Amniotic stem cell (primary cell): ENCODE results near the gene MTNR1B.

Experiments
- DNase-seq: peaks from one replicate; lab custom pipeline; 2025; lab: John Stamatoyannopoulos, UW

Gene MTNR1B

GRCh38 chr11:92969634-92970347 lies at the start of gene MTNR1B:
Gene MTNR1B, plus strand, starts transcription at chr11:92969651. Its CDS starts 75 bp downstream, at chr11:92969726.
- no peak for DNase-seq

- DNase-seq, result no peak
Observed at GRCh38 chr11:92920331-92920730, 49.1 kb upstream of the MTNR1B start.

- no peak for DNase-seq
Observed at GRCh38 chr11:92922731-92923130, 46.7 kb upstream of the MTNR1B start.

GRCh38 chr11:92929246-92929645 lies 40.2 kb upstream of the MTNR1B start:
- no peak for DNase-seq

GRCh38 chr11:92929653-92930052 lies 39.8 kb upstream of the MTNR1B start:
- no peak for DNase-seq

GRCh38 chr11:92931746-92932422 lies 37.6 kb upstream of the MTNR1B start:
- DNase-seq, result no peak

- DNase-seq, result no peak
Observed at GRCh38 chr11:92939305-92939704, 30.1 kb upstream of the MTNR1B start.

GRCh38 chr11:92941676-92942571 lies 27.5 kb upstream of the MTNR1B start:
- no peak for DNase-seq

- no peak for DNase-seq
Observed at GRCh38 chr11:92946707-92947106, 22.7 kb upstream of the MTNR1B start.

- DNase-seq, result no peak
Observed at GRCh38 chr11:92948116-92948515, 21.3 kb upstream of the MTNR1B start.

- DNase-seq, result no peak
Observed at GRCh38 chr11:92954003-92954402, 15.4 kb upstream of the MTNR1B start.

GRCh38 chr11:92955860-92956259 lies 13.6 kb upstream of the MTNR1B start:
- DNase-seq, result no peak

GRCh38 chr11:92960886-92961285 lies 8.6 kb upstream of the MTNR1B start:
- no peak for DNase-seq

GRCh38 chr11:92962446-92962845 lies 7.0 kb upstream of the MTNR1B start:
- DNase-seq, result no peak

GRCh38 chr11:92964471-92964870 lies 5.0 kb upstream of the MTNR1B start:
- DNase-seq, result no peak

GRCh38 chr11:92965196-92965595 lies 4.3 kb upstream of the MTNR1B start:
- DNase-seq, result no peak

- no peak for DNase-seq
Observed at GRCh38 chr11:92967178-92967577, 2.3 kb upstream of the MTNR1B start.

GRCh38 chr11:92967867-92968266 lies 1.6 kb upstream of the MTNR1B start:
- no peak for DNase-seq

GRCh38 chr11:92969293-92969633 lies 188 bp upstream of the MTNR1B start:
- DNase-seq, result no peak

GRCh38 chr11:92972248-92972647 lies 2.8 kb downstream of the MTNR1B start:
- no peak for DNase-seq

GRCh38 chr11:92975285-92975684 lies 5.8 kb downstream of the MTNR1B start:
- DNase-seq, result no peak

- no peak for DNase-seq
Observed at GRCh38 chr11:92976681-92977080, 7.2 kb downstream of the MTNR1B start.

GRCh38 chr11:92977401-92977800 lies 8.0 kb downstream of the MTNR1B start:
- DNase-seq, result no peak
